Measurements from ENCODE around the gene SNAP25. TPM values are rescaled to one million over a fixed set of nuclear protein-coding genes. Genes with fewer than 3 reads are reported as not detected.

The SNAP25 gene
- total RNA-seq, 4 donors from 2014 or later: 0.54 to 1.1 (median 0.67) TPM; not detected in 1

DNA sequence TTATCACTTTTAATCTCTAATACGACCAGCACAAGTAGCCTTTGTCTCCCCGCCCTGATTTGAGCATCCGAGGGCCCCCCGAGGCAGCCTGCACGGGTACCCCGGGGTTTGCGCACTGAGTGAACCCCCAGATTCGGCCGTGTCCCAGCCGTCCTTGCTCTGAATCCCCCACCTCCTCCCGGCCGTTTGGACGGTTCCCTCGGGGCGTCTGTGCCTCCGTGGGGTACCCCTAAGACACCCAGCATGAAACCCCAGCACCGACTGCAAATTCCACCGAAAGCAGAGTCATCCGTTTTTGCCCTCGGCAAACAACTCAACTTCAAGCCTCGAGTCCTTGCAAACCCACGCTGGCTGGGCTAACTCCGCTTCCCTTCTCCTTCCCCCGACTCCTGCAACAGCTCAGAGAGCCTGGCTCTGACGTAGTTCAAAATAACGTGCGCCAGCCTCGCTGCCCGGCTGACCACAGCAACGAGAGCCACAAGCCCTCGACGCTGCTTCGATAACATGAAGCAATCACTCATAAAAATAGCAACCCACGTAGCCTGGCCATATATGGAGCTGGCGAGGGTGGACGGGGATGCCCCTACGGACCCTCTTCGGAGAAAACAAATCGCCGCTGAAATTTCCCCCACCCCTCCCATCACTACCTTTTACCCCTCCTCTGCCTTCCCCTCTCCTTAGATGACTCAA is 764 bp upstream of the SNAP25 start:
- no peaks in the 10 kb centered on the region for H3K9me3 ChIP-seq
- intact Hi-C loops (cut with DNase I): no loop called here
- TF ChIP-seq POLR2A (IDR thresholded peaks at IDR 0.05): no peak
- TF ChIP-seq, protein P1, sequence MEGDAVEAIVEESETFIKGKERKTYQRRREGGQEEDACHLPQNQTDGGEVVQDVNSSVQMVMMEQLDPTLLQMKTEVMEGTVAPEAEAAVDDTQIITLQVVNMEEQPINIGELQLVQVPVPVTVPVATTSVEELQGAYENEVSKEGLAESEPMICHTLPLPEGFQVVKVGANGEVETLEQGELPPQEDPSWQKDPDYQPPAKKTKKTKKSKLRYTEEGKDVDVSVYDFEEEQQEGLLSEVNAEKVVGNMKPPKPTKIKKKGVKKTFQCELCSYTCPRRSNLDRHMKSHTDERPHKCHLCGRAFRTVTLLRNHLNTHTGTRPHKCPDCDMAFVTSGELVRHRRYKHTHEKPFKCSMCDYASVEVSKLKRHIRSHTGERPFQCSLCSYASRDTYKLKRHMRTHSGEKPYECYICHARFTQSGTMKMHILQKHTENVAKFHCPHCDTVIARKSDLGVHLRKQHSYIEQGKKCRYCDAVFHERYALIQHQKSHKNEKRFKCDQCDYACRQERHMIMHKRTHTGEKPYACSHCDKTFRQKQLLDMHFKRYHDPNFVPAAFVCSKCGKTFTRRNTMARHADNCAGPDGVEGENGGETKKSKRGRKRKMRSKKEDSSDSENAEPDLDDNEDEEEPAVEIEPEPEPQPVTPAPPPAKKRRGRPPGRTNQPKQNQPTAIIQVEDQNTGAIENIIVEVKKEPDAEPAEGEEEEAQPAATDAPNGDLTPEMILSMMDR (IDR thresholded peaks at IDR 0.05): no peak
- H3K4me1 ChIP-seq: peaks cover 4 to 13% of the 10 kb centered on the region in 2 donors
- peak; percentile 41 to 74 for DNase-seq
- H3K27me3 ChIP-seq: no peaks in the 10 kb centered on the region
- 2 to 3% methylated on average over 29 to 40 of the region's 40 CpGs for WGBS, 2 donors
- H3K4me3 ChIP-seq (replicated peaks in 1 of 3): peak overlapping the region in 2 of 3 donors; percentile 21 to 23
- H3K36me3 ChIP-seq: no peaks in the 10 kb centered on the region
- peak overlapping the region in 2 of 3 donors; percentile 55 to 72 for H3K27ac ChIP-seq

DNA sequence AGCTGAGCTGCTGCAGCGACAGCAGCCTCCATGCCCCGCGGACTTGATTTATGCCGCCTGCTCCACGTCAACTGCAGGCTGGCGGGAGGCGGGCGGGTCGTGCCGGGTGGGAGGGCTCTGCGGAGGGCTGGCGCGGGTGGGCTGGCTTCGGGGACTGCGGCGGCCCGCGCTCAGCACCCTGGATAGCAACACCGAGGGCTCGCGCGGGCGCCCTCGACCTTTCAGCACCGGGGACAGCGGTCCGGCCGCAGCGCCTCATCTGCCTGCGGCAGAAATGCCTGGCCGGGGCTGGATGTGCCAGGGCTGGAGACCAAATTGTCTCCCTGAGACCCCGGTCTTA is 792 bp downstream of the SNAP25 start:
- WGBS, 2 donors: 2 to 3% methylated on average over 14 to 17 of the region's 32 CpGs
- intact Hi-C loops (cut with DNase I): no loop called here

DNA sequence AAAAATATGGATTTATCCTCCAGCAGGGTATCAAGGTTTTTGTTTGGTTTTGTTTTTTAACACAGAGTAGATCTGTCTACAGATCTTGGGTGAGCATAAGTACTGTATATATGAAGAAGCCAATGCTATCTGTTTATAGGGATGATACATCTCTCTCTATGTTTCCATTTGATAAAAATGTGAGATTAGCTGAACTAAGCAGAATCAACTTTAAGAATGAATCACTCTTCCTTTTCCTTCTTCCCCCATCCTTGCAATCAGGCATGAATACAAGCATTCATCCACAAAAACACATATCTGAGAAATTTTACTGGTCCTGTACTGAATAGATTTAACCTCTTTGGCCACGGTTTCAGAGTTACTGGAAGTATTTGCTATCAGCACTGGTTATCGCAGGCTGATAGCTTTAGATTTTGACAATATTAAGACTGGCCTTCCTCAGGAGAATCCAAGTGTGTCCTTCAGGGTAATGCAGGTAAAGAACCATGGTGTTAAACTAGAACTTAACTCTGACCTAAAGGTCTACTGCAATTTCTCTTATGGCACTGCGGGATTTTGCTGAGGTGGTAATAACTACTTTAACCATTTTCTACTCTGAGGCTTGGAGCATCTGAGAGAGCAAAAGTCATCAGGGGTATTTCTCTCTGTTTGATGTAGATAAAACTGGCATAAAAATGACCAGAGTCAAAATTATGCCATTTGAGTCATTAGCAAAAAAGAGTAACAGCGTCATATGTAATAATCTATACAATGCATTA is 1.5 kb downstream of the SNAP25 start:
- H3K9me3 ChIP-seq: no peaks in the 10 kb centered on the region
- 85 to 86% methylated on average over 4 of the region's 4 CpGs for WGBS, 2 donors
- no peak for DNase-seq
- H3K27me3 ChIP-seq: no peaks in the 10 kb centered on the region
- intact Hi-C loops (cut with DNase I): no loop called here
- H3K27ac ChIP-seq: no peak overlapping the region
- no peak for TF ChIP-seq POLR2A (IDR thresholded peaks at IDR 0.05)
- TF ChIP-seq, protein P1 (IDR thresholded peaks at IDR 0.05): no peak
- no peaks in the 10 kb centered on the region for H3K36me3 ChIP-seq
- H3K4me1 ChIP-seq: peaks cover 4 to 13% of the 10 kb centered on the region in 2 donors
- no peak overlapping the region for H3K4me3 ChIP-seq (replicated peaks in 1 of 3)

More for the DNA sequence above, 792 bp downstream of the SNAP25 start:
- TF ChIP-seq, protein P1 (IDR thresholded peaks at IDR 0.05): no peak
- TF ChIP-seq POLR2A (IDR thresholded peaks at IDR 0.05): no peak
- peak; percentile 68 to 83 for DNase-seq
- Histone ChIP-seq H3K27me3 (no peaks in the 10 kb centered on the region), H3K36me3 (no peaks in the 10 kb centered on the region), H3K4me3 (replicated peaks in 1 of 3) (no peak overlapping the region), H3K27ac (no peak overlapping the region), H3K9me3 (no peaks in the 10 kb centered on the region), H3K4me1 (peaks cover 4 to 13% of the 10 kb centered on the region in 2 donors)

DNA sequence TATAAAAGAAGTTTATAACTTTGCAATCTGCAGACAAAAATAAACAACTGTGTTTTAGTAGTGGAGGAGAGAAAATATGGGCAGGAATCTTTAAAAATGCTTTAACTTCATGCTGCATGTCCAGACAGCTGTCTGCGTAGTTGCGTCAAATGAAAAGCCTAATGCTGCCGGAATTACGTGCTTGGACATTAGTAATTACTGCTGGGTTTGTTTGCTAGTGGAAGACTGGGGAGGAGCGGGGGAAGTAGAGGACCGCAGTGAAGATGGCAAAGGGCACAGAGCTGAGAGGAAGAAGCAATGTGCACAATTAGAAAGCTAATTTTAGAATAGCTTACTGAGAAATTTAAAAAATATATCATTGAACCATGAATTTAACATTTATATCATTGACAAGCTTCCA is 2.4 kb downstream of the SNAP25 start:
- intact Hi-C loops (cut with DNase I): no loop called here
- no peak for TF ChIP-seq POLR2A (IDR thresholded peaks at IDR 0.05)
- TF ChIP-seq, protein P1 (IDR thresholded peaks at IDR 0.05): no peak
- Histone ChIP-seq H3K27ac (no peak overlapping the region), H3K36me3 (no peaks in the 10 kb centered on the region), H3K4me1 (peaks cover 4 to 13% of the 10 kb centered on the region in 2 donors), H3K27me3 (no peaks in the 10 kb centered on the region), H3K9me3 (no peaks in the 10 kb centered on the region), H3K4me3 (replicated peaks in 1 of 3) (no peak overlapping the region)
- DNase-seq: no peak
- WGBS, 2 donors: 84 to 92% methylated on average over 6 of the region's 6 CpGs
